ENCODE measurements around the gene KLK15. TPM values are rescaled to one million over a fixed set of nuclear protein-coding genes. Genes with fewer than 3 reads are reported as not detected.

The KLK15 gene
- total RNA-seq, 4 donors from 2014 or later = 1.3 to 3.8 TPM; not detected in 2

GRCh38 chr19:50779504-50780457 is 53.6 kb downstream of the KLK15 start:
- in situ Hi-C loops (cut with MboI; ENCODE audit: low pct_ligation_motif_present in 1 of 4, low pct_unique_long_range_greater_than_20kb in 1 of 4, low sequenced_read_pairs in 3 of 4) = loop anchor here (10.0 to 25.0 kb wide), 3 partner anchors 235 to 425 kb away; no protein-coding TSS in a partner anchor
- no peak for DNase-seq
- H3K9me3 ChIP-seq = no peaks in the 10 kb centered on the region
- TF ChIP-seq CTCF (IDR thresholded peaks at IDR 0.05) = no peak
- no peak for TF ChIP-seq EP300 (IDR thresholded peaks at IDR 0.05; ENCODE audit: low read depth)
- TF ChIP-seq POLR2AphosphoS5 (IDR thresholded peaks at IDR 0.05) = no peak
- no peak for TF ChIP-seq POLR2A (IDR thresholded peaks at IDR 0.05)
- no peaks in the 10 kb centered on the region for H3K36me3 ChIP-seq
- H3K27ac ChIP-seq = no peak overlapping the region
- WGBS, 2 donors (ENCODE audit: low coverage in 1 of 2) = 43 to 57% methylated on average over 3 to 22 of the region's 25 CpGs
- peaks cover 85% of the 10 kb centered on the region for H3K27me3 ChIP-seq
- intact Hi-C loops (cut with DNase I; ENCODE audit: low total_unique reads) = loop anchor here (5.0 kb wide), 1 partner anchor 412 kb away; the partner anchor contains the start of gene NAPSA
- no peak overlapping the region for H3K4me3 ChIP-seq
- H3K4me1 ChIP-seq = peaks cover 0 to 6% (median 2%) of the 10 kb centered on the region in 4 donors

GRCh38 chr19:50778906-50779430 is 54.4 kb downstream of the KLK15 start:
- no peaks in the 10 kb centered on the region for H3K36me3 ChIP-seq
- no peak overlapping the region for H3K4me3 ChIP-seq
- H3K9me3 ChIP-seq = no peaks in the 10 kb centered on the region
- WGBS, 2 donors (ENCODE audit: low coverage in 1 of 2) = 48 to 59% methylated on average over 6 to 7 of the region's 7 CpGs
- TF ChIP-seq EP300 (IDR thresholded peaks at IDR 0.05; ENCODE audit: low read depth) = no peak
- TF ChIP-seq POLR2AphosphoS5 (IDR thresholded peaks at IDR 0.05) = no peak
- TF ChIP-seq POLR2A (IDR thresholded peaks at IDR 0.05) = no peak
- TF ChIP-seq CTCF (IDR thresholded peaks at IDR 0.05) = no peak
- peaks cover 0 to 6% (median 2%) of the 10 kb centered on the region in 4 donors for H3K4me1 ChIP-seq
- H3K27me3 ChIP-seq = peaks cover 86% of the 10 kb centered on the region
- no peak overlapping the region for H3K27ac ChIP-seq
- intact Hi-C loops (cut with DNase I; ENCODE audit: low total_unique reads) (no loop called here), in situ Hi-C loops (cut with MboI; ENCODE audit: low pct_ligation_motif_present in 1 of 4, low pct_unique_long_range_greater_than_20kb in 1 of 4, low sequenced_read_pairs in 3 of 4) (loop anchor here in 2 of 4 donors (25.0 kb wide), 1 partner anchor 242 kb away; no protein-coding TSS in a partner anchor)
- no peak for DNase-seq

- no peak for DNase-seq
- Histone ChIP-seq H3K27ac (no peak overlapping the region), H3K4me1 (no peaks in the 10 kb centered on the region), H3K27me3 (peaks cover 87% of the 10 kb centered on the region), H3K36me3 (no peaks in the 10 kb centered on the region), H3K9me3 (no peaks in the 10 kb centered on the region), H3K4me3 (no peak overlapping the region)
- TF ChIP-seq EP300 (IDR thresholded peaks at IDR 0.05; ENCODE audit: low read depth) = no peak
- TF ChIP-seq POLR2AphosphoS5 (IDR thresholded peaks at IDR 0.05) = no peak
- no peak for TF ChIP-seq CTCF (IDR thresholded peaks at IDR 0.05)
- TF ChIP-seq POLR2A (IDR thresholded peaks at IDR 0.05) = no peak
- in situ Hi-C loops (cut with MboI; ENCODE audit: low pct_ligation_motif_present in 1 of 4, low pct_unique_long_range_greater_than_20kb in 1 of 4, low sequenced_read_pairs in 3 of 4) = loop anchor here in 2 of 4 donors (25.0 kb wide), 1 partner anchor 241 kb away; no protein-coding TSS in a partner anchor
- WGBS, 2 donors (ENCODE audit: low coverage in 1 of 2) = 6% methylated on average over 30 of the region's 30 CpGs; no CpG with 5 or more reads in 1 of the 2 donors
- intact Hi-C loops (cut with DNase I; ENCODE audit: low total_unique reads) = no loop called here
Observed at GRCh38 chr19:50777830-50778303, 55.5 kb downstream of the KLK15 start.

DNA sequence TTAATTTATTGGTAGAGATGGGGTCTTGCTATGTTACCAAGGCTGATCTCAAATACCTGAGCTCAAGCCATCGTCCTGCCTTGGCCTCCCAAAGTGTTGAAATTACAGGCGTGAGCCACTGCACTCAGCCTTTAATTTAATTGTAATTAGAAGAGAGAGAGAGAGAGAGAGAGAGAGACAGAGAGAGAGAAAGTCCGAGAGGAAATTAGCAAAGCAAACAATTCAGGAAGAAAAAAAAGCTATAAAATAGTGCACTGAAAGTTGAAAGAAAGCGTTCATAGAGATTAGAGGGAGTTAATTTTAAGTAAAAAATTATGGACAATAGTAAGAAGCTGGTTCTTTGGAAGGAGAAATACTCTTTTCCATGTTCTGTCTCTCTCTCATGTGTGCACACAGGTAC is 56.1 kb downstream of the KLK15 start:
- peaks cover 89% of the 10 kb centered on the region for H3K27me3 ChIP-seq
- DNase-seq = no peak
- peaks cover 0 to 3% of the 10 kb centered on the region in 2 donors for H3K9me3 ChIP-seq
- no peak overlapping the region for H3K27ac ChIP-seq
- 34 to 51% methylated on average over 4 of the region's 4 CpGs for WGBS, 2 donors (ENCODE audit: low coverage in 1 of 2)
- in situ Hi-C loops (cut with MboI; ENCODE audit: low pct_ligation_motif_present in 1 of 4, low pct_unique_long_range_greater_than_20kb in 1 of 4, low sequenced_read_pairs in 3 of 4) (loop anchor here in 2 of 4 donors (25.0 kb wide), 1 partner anchor 240 kb away; no protein-coding TSS in a partner anchor), intact Hi-C loops (cut with DNase I; ENCODE audit: low total_unique reads) (no loop called here)
- no peak for TF ChIP-seq CTCF (IDR thresholded peaks at IDR 0.05)
- no peaks in the 10 kb centered on the region for H3K36me3 ChIP-seq
- no peaks in the 10 kb centered on the region for H3K4me1 ChIP-seq
- H3K4me3 ChIP-seq = no peak overlapping the region

Measured in transverse colon (tissue), 4 donors.